Activated naive CD8-positive, alpha-beta T cell treated with anti-CD3 and anti-CD28 coated beads for 36 hours (primary cell): ENCODE results near the gene GPT2. TPM values are rescaled to one million over a fixed set of nuclear protein-coding genes. Genes with fewer than 3 reads are reported as not detected.

ENCODE experiments used
- DNase-seq: peaks from one replicate; pipeline ENCODE4 v3.0.0; 2021
- H3K27ac Mint-ChIP-seq: one replicate; pipeline ENCODE4 v1.8.0; 2022; ENCODE audit warnings: mild to moderate bottlenecking, moderate library complexity, mixed read lengths
- H3K27me3 Mint-ChIP-seq: one replicate; pipeline ENCODE4 v1.8.0; 2022; ENCODE audit warnings: mild to moderate bottlenecking, mixed read lengths
- H3K36me3 Mint-ChIP-seq: one replicate; pipeline ENCODE4 v1.8.0; 2021; ENCODE audit warnings: mild to moderate bottlenecking, mixed read lengths
- H3K4me1 Mint-ChIP-seq: one replicate; pipeline ENCODE4 v1.8.0; 2021; ENCODE audit warnings: mixed read lengths
- H3K4me3 Mint-ChIP-seq: one replicate; pipeline ENCODE4 v1.8.0; 2022; ENCODE audit warnings: mild to moderate bottlenecking, moderate library complexity, mixed read lengths
- H3K9me3 Mint-ChIP-seq: one replicate; pipeline ENCODE4 v1.8.0; 2022; ENCODE audit warnings: mixed read lengths
- total RNA-seq, 2 experiments: library from RNA; stranded (reverse); gene quantifications; one replicate each; pipeline ENCODE4 v1.2.3, GENCODE V29; 2021

GPT2 gene
- total RNA-seq, 2 experiments from 2014 or later = 33.2 to 35.8 TPM

- H3K4me1 Mint-ChIP-seq = peaks cover 11% of the 10 kb centered on the region
- H3K36me3 Mint-ChIP-seq = peaks cover 14% of the 10 kb centered on the region
- H3K9me3 Mint-ChIP-seq = no peaks in the 10 kb centered on the region
- peaks cover 35% of the 10 kb centered on the region for H3K27me3 Mint-ChIP-seq
- peak; percentile 33 for DNase-seq
- no peak overlapping the region for H3K27ac Mint-ChIP-seq
- H3K4me3 Mint-ChIP-seq = peak overlapping the region; percentile 88
Observed at GRCh38 chr16:46884513-46885293, 541 bp downstream of the GPT2 start.

GRCh38 chr16:46885960-46886763, 2.0 kb downstream of the GPT2 start:
- Mint-ChIP-seq H3K4me1 (peaks cover 11% of the 10 kb centered on the region), H3K36me3 (peaks cover 14% of the 10 kb centered on the region), H3K4me3 (peak overlapping the region; percentile 88), H3K9me3 (no peaks in the 10 kb centered on the region), H3K27ac (no peak overlapping the region), H3K27me3 (peaks cover 30% of the 10 kb centered on the region)
- DNase-seq = no peak

- Mint-ChIP-seq H3K36me3 (peaks cover 16% of the 10 kb centered on the region), H3K4me3 (no peak overlapping the region), H3K4me1 (peaks cover 13% of the 10 kb centered on the region), H3K27me3 (peaks cover 30% of the 10 kb centered on the region), H3K9me3 (no peaks in the 10 kb centered on the region), H3K27ac (peak overlapping the region; percentile 54)
- no peak for DNase-seq
Observed at GRCh38 chr16:46886764-46887523, 2.8 kb downstream of the GPT2 start.

GRCh38 chr16:46887524-46887854, 3.3 kb downstream of the GPT2 start:
- Mint-ChIP-seq H3K27me3 (peaks cover 25% of the 10 kb centered on the region), H3K4me1 (peaks cover 15% of the 10 kb centered on the region), H3K36me3 (peaks cover 22% of the 10 kb centered on the region), H3K4me3 (no peak overlapping the region), H3K9me3 (no peaks in the 10 kb centered on the region), H3K27ac (no peak overlapping the region)
- no peak for DNase-seq

- H3K27ac Mint-ChIP-seq = no peak overlapping the region
- no peaks in the 10 kb centered on the region for H3K9me3 Mint-ChIP-seq
- H3K4me3 Mint-ChIP-seq = no peak overlapping the region
- peaks cover 23% of the 10 kb centered on the region for H3K36me3 Mint-ChIP-seq
- DNase-seq = no peak
- H3K27me3 Mint-ChIP-seq = peaks cover 22% of the 10 kb centered on the region
- H3K4me1 Mint-ChIP-seq = peaks cover 8% of the 10 kb centered on the region
Observed at GRCh38 chr16:46889245-46889941, 5.2 kb downstream of the GPT2 start.

GRCh38 chr16:46889942-46890300, 5.8 kb downstream of the GPT2 start:
- no peaks in the 10 kb centered on the region for H3K9me3 Mint-ChIP-seq
- H3K4me1 Mint-ChIP-seq = peaks cover 8% of the 10 kb centered on the region
- peaks cover 21% of the 10 kb centered on the region for H3K27me3 Mint-ChIP-seq
- H3K4me3 Mint-ChIP-seq = no peak overlapping the region
- no peak for DNase-seq
- H3K36me3 Mint-ChIP-seq = peaks cover 23% of the 10 kb centered on the region
- no peak overlapping the region for H3K27ac Mint-ChIP-seq

- no peak for DNase-seq
- Mint-ChIP-seq H3K9me3 (no peaks in the 10 kb centered on the region), H3K27ac (no peak overlapping the region), H3K27me3 (peaks cover 4% of the 10 kb centered on the region), H3K4me3 (no peak overlapping the region), H3K4me1 (peaks cover 4% of the 10 kb centered on the region), H3K36me3 (peaks cover 12% of the 10 kb centered on the region)
Observed at GRCh38 chr16:46891910-46892309, 7.7 kb downstream of the GPT2 start.

- no peak for DNase-seq
- no peaks in the 10 kb centered on the region for H3K27me3 Mint-ChIP-seq
- no peaks in the 10 kb centered on the region for H3K9me3 Mint-ChIP-seq
- peaks cover 4% of the 10 kb centered on the region for H3K4me1 Mint-ChIP-seq
- no peak overlapping the region for H3K27ac Mint-ChIP-seq
- H3K36me3 Mint-ChIP-seq = peaks cover 14% of the 10 kb centered on the region
- H3K4me3 Mint-ChIP-seq = no peak overlapping the region
Observed at GRCh38 chr16:46894036-46894672, 10.0 kb downstream of the GPT2 start.

- Mint-ChIP-seq H3K27ac (no peak overlapping the region), H3K4me3 (no peak overlapping the region), H3K36me3 (peaks cover 16% of the 10 kb centered on the region), H3K27me3 (no peaks in the 10 kb centered on the region), H3K4me1 (peaks cover 4% of the 10 kb centered on the region), H3K9me3 (no peaks in the 10 kb centered on the region)
- DNase-seq = no peak
Observed at GRCh38 chr16:46895399-46896313, 11.5 kb downstream of the GPT2 start.

GRCh38 chr16:46896314-46896968, 12.3 kb downstream of the GPT2 start:
- no peak overlapping the region for H3K27ac Mint-ChIP-seq
- peaks cover 18% of the 10 kb centered on the region for H3K36me3 Mint-ChIP-seq
- H3K4me1 Mint-ChIP-seq = peaks cover 4% of the 10 kb centered on the region
- no peak overlapping the region for H3K4me3 Mint-ChIP-seq
- no peaks in the 10 kb centered on the region for H3K9me3 Mint-ChIP-seq
- no peaks in the 10 kb centered on the region for H3K27me3 Mint-ChIP-seq
- DNase-seq = no peak

GRCh38 chr16:46897471-46897870, 13.3 kb downstream of the GPT2 start:
- no peaks in the 10 kb centered on the region for H3K4me1 Mint-ChIP-seq
- H3K4me3 Mint-ChIP-seq = no peak overlapping the region
- DNase-seq = no peak
- no peaks in the 10 kb centered on the region for H3K27me3 Mint-ChIP-seq
- H3K9me3 Mint-ChIP-seq = no peaks in the 10 kb centered on the region
- no peak overlapping the region for H3K27ac Mint-ChIP-seq
- peaks cover 12% of the 10 kb centered on the region for H3K36me3 Mint-ChIP-seq

- no peak overlapping the region for H3K27ac Mint-ChIP-seq
- no peaks in the 10 kb centered on the region for H3K9me3 Mint-ChIP-seq
- DNase-seq = no peak
- H3K4me3 Mint-ChIP-seq = no peak overlapping the region
- H3K27me3 Mint-ChIP-seq = no peaks in the 10 kb centered on the region
- H3K36me3 Mint-ChIP-seq = peaks cover 11% of the 10 kb centered on the region
- H3K4me1 Mint-ChIP-seq = no peaks in the 10 kb centered on the region
Observed at GRCh38 chr16:46898006-46898405, 13.8 kb downstream of the GPT2 start.

GRCh38 chr16:46899443-46900143, 15.4 kb downstream of the GPT2 start:
- Mint-ChIP-seq H3K27ac (no peak overlapping the region), H3K4me3 (no peak overlapping the region), H3K36me3 (peaks cover 17% of the 10 kb centered on the region), H3K27me3 (no peaks in the 10 kb centered on the region), H3K9me3 (no peaks in the 10 kb centered on the region), H3K4me1 (no peaks in the 10 kb centered on the region)
- no peak for DNase-seq
